Mesodermal cell (in vitro differentiated cells): ENCODE measurements around the gene ARL3.
"Not testable (repeated sequence)": the region's sequence is repeated elsewhere in the genome, so short reads cannot be mapped to it uniquely, and the experiment has no call there.

Experiments used
- H3K27ac ChIP-seq: 2 replicates; pipeline ENCODE4 v1.7.0; 2013; ENCODE audit warnings: mild to moderate bottlenecking, low read depth, low read length, moderate library complexity; ENCODE audit not compliant: severe bottlenecking
- H3K36me3 ChIP-seq: 2 replicates; pipeline ENCODE4 v1.7.1; 2013; ENCODE audit warnings: mild to moderate bottlenecking, low read length, moderate library complexity; ENCODE audit not compliant: control insufficient read depth, insufficient read depth
- H3K4me1 ChIP-seq: one replicate; pipeline ENCODE4 v1.7.1; 2013; ENCODE audit warnings: mild to moderate bottlenecking, low read length; ENCODE audit not compliant: insufficient read depth, control insufficient read depth, poor library complexity, severe bottlenecking
- H3K4me3 ChIP-seq: 2 replicates; pipeline ENCODE4 v1.7.0; 2013; ENCODE audit warnings: low read length, control low read depth, mild to moderate bottlenecking; ENCODE audit not compliant: insufficient read depth, poor library complexity, severe bottlenecking; ENCODE audit errors: extremely low read depth
- H3K9me3 ChIP-seq: 2 replicates; pipeline ENCODE4 v1.7.1; 2013; ENCODE audit warnings: mild to moderate bottlenecking, low read length, moderate library complexity; ENCODE audit not compliant: control insufficient read depth
- WGBS, 2 experiments: methylation state at CpG; one replicate each; pipeline ENCODE4 v1.1.5; 2013; ENCODE audit warnings: missing lambda C conversion rate in 2 of 2; ENCODE audit not compliant: insufficient coverage in 2 of 2; 5-methylcytosine and 5-hydroxymethylcytosine counted together

ARL3 gene

DNA sequence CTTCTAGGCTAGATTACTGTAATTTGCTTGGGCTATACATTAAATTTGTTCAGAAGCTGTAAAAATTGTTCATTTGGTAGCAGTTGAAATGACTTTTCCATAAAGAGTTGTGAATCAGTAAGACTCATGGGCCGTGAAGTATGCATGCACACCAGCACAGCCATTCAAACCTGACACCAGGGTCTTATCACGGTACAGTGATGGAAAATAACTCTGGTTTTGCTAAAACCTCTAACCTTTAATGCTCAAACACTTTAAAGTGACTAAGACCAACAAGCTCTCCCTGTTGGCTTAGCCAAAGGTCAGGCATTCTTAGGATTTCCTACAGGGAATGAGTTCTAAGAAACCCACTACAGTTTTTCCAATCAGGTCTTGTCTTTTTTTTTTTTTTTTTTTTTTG lies 11.5 kb downstream of the ARL3 start:
- peaks cover 38% of the 10 kb centered on the region for H3K36me3 ChIP-seq
- WGBS, 2 experiments: 86 to 95% methylated on average over 1 to 2 of the region's 2 CpGs
- no peaks in the 10 kb centered on the region for H3K4me1 ChIP-seq
- H3K27ac ChIP-seq: no peak overlapping the region
- H3K4me3 ChIP-seq: no peak overlapping the region
- H3K9me3 ChIP-seq: no peaks in the 10 kb centered on the region

DNA sequence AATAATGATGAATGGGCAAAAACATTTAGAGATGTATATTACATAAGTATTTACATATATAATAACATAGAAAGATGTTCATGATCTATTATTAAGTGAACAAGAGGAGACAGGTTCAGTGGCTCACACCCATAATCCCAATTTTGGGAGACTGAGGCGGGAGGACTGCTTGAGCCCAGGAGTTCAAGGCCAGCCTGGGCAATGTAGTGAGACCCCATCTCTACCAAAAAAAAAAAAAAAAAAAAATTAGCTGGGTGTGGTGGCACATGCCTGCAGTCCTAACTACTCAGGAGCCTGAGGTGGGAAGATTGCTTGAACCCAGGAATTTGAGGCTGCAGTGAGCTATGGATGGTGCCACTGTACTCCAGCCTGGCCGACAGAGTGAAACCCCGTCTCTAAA lies 12.4 kb downstream of the ARL3 start:
- H3K9me3 ChIP-seq: no peaks in the 10 kb centered on the region
- H3K4me1 ChIP-seq: no peaks in the 10 kb centered on the region
- WGBS, 2 experiments: no CpG with 5 or more reads among the region's 3 CpGs
- no peak overlapping the region for H3K27ac ChIP-seq
- no peak overlapping the region for H3K4me3 ChIP-seq
- H3K36me3 ChIP-seq: peaks cover 47% of the 10 kb centered on the region

DNA sequence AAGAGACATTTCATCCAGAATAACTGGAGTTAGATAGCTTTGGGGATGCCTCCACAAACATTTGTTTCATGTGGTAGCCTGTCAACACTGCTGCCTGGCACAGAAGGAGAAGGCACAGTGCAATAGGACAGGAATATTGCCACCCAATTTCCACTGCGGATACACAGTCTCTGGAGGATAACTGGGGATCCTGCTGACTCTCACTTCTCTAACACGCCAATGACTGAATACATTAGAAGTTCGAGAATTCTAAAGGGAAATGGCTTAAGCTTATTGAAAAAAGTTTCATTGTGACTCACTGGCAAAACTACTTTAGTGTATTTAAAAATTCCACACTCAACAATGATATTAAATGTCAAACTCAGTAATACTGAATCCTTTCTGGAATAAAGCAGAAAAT lies 12.9 kb downstream of the ARL3 start:
- no peak overlapping the region for H3K4me3 ChIP-seq
- WGBS, 2 experiments: 100% methylated on average over 1 of the region's 3 CpGs
- peaks cover 52% of the 10 kb centered on the region for H3K36me3 ChIP-seq

DNA sequence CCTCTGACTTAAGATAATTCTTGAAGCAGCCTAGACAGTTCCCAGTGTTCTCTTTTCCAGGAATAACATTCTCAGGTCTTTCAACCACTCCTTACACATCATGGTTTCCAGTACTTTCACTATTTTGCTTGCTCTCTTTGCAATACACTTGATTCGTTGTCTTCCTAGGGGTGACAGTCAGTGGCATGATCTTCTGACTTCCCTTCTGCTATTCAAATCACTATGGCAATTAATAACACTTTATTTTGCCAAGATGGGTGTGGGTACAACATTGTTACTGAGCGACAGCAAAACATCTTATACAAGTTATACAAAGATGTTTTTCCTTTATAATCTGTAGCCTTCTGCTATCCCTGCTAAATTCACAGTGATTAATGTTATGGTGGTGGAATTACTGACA lies 15.3 kb downstream of the ARL3 start:
- Histone ChIP-seq H3K4me3 (no peak overlapping the region), H3K9me3 (no peaks in the 10 kb centered on the region), H3K36me3 (peaks cover 50% of the 10 kb centered on the region), H3K27ac (no peak overlapping the region), H3K4me1 (no peaks in the 10 kb centered on the region)
- WGBS, 2 experiments: 86 to 89% methylated on average over 1 of the region's 2 CpGs

More for the DNA sequence above, 12.9 kb downstream of the ARL3 start:
- H3K9me3 ChIP-seq: no peaks in the 10 kb centered on the region
- H3K4me1 ChIP-seq: no peaks in the 10 kb centered on the region
- no peak overlapping the region for H3K27ac ChIP-seq

DNA sequence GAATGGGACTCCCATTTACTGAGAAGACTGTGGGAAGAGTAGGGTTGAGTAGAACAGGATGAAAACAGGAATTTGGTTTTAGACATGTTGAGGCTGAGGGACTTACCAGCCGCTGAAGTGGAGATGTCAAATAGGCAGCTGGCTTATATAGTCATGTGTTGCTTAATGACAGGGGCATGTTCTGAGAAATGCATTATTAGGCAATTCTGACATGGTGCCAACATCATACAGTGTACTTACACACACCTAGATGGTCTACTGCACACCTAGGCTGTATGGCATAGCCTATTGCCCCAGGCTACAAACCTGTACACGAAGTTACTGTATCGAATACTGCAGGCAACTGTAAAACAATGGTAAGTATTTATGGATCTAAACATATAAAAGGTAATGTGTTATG lies 17.5 kb downstream of the ARL3 start:
- Histone ChIP-seq H3K4me3 (no peak overlapping the region), H3K4me1 (peaks cover under 1% of the 10 kb centered on the region), H3K36me3 (peaks cover 47% of the 10 kb centered on the region), H3K27ac (no peak overlapping the region), H3K9me3 (no peaks in the 10 kb centered on the region)
- WGBS, 2 experiments: 94 to 100% methylated on average over 1 to 3 of the region's 3 CpGs

DNA sequence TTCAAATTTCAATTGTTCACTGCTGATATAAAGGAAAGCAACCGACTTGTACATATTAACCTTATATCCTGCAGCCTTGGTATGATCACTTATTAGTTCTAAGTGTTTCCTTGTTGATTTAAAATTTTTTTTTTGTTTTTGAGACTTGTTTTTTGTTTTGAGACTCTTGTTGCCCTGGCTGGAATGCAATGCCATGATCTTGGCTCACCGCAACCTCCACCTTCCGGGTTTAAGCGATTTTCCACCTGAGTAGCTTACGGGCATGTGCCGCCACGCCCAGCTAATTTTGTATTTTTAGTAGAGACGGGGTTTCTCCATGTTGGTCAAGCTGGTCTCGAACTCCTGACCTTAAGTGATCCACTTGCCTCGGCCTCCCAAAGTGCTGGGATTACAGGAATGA lies 18.8 kb downstream of the ARL3 start:
- peaks cover 41% of the 10 kb centered on the region for H3K36me3 ChIP-seq

DNA sequence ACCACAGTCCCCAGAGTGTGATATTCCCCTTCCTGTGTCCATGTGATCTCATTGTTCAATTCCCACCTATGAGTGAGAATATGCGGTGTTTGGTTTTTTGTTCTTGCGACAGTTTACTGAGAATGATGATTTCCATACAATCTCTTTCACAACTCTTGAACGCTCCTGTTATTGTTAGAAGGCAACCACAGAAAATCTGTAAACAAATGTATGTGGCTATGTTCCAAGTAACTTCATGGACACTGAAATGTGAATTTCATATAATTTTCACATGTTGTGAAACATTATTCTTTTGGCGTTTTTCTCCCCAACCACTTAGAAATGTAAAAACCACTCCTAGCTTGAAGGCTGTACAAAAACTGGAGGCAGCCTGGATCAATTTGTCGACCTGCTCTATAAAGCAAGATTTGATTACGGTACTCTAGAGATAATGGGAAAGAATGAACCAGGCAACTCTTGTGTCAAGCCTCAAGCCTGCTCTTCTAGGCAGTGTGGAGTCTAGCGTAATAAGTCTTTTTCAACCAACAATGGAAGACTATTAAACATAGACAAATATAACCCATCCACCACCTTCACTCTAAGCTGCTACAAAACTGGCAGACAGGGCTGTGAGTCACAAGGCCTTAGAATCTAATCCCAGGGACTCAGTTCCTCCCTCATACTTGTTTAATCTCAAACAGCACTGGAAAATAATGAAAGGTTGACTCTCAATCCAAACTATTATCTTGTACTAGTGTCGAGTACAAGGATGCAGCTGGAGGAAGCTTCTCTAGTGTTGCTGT lies 22.7 kb downstream of the ARL3 start:
- 96 to 100% methylated on average over 2 to 4 of the region's 8 CpGs for WGBS, 2 experiments

More for the DNA sequence above, 18.8 kb downstream of the ARL3 start:
- not testable (repeated sequence) for H3K9me3 ChIP-seq, H3K27ac ChIP-seq, H3K4me1 ChIP-seq, H3K4me3 ChIP-seq
- 94 to 98% methylated on average over 8 to 9 of the region's 10 CpGs for WGBS, 2 experiments

DNA sequence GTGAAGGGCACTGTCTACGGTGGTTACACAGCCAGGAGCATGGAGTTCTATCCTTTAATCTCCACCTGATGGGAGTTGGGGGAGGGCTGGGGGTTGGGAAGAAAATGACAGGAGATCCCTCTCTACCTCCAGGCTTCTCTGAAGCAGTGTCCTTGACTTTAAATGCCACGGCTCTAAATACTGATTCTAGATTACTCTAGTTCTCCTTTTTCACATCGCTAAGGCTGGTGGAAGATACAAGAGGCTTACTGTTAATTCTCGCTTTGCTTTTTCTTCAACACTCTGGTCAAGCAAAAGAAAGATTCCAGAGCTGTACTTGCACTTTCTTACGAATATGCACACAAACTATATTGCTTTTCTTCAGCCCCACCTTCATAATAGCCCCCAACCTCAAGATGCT lies 30.5 kb downstream of the ARL3 start:
- no peaks in the 10 kb centered on the region for H3K9me3 ChIP-seq
- no peak overlapping the region for H3K27ac ChIP-seq
- peaks cover 7% of the 10 kb centered on the region for H3K4me1 ChIP-seq
- WGBS, 2 experiments: 91 to 93% methylated on average over 4 of the region's 5 CpGs
- no peak overlapping the region for H3K4me3 ChIP-seq
- H3K36me3 ChIP-seq: peaks cover 63% of the 10 kb centered on the region

More for the DNA sequence above, 22.7 kb downstream of the ARL3 start:
- peaks cover 5% of the 10 kb centered on the region for H3K4me1 ChIP-seq
- no peak overlapping the region for H3K4me3 ChIP-seq
- no peaks in the 10 kb centered on the region for H3K9me3 ChIP-seq
- H3K36me3 ChIP-seq: peaks cover 35% of the 10 kb centered on the region
- no peak overlapping the region for H3K27ac ChIP-seq

DNA sequence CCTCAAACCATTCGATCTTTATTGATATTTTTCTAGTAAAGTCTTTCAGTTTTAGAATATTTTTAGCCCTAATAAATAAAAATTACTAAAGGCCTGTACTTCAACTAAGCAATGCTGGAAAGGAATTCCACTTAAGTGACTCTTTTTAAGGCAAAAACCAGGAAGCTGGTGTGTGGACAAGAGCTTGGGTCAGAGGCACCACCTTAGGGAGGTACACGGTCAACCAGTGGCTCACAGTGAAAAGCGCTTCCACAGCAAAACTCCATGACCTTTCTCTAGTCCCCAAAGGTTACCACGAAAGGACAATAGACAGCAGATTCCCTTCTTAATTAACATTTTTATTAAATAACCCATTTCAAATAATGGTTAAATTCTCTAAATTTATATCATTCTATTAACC lies 31.2 kb downstream of the ARL3 start:
- Histone ChIP-seq H3K36me3 (peaks cover 58% of the 10 kb centered on the region), H3K4me1 (peaks cover 13% of the 10 kb centered on the region), H3K27ac (no peak overlapping the region), H3K9me3 (no peaks in the 10 kb centered on the region), H3K4me3 (no peak overlapping the region)
- WGBS, 2 experiments: 83 to 100% methylated on average over 1 to 3 of the region's 4 CpGs

DNA sequence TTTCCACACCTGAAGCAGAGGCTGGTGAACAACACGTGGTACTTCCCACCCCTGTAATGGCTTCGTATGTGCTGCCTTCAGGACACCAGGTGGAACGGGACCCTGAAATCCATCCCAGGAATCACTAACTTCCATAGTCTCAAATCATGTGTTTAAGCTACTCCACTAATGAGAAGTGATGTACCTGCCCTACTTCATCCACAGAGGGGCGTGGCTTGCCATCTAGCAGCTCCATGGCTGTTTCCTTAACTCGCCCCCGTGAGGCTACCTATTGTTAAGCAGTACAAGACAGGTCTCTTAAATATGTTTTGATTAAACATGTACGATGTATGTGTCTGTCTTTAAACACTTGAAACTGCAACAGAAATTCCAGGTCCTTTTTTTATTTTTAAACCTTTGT lies 31.8 kb downstream of the ARL3 start:
- Histone ChIP-seq H3K4me1 (peaks cover 19% of the 10 kb centered on the region), H3K36me3 (peaks cover 53% of the 10 kb centered on the region), H3K9me3 (no peaks in the 10 kb centered on the region), H3K4me3 (no peak overlapping the region), H3K27ac (no peak overlapping the region)
- WGBS, 2 experiments: 93 to 95% methylated on average over 3 to 4 of the region's 7 CpGs

DNA sequence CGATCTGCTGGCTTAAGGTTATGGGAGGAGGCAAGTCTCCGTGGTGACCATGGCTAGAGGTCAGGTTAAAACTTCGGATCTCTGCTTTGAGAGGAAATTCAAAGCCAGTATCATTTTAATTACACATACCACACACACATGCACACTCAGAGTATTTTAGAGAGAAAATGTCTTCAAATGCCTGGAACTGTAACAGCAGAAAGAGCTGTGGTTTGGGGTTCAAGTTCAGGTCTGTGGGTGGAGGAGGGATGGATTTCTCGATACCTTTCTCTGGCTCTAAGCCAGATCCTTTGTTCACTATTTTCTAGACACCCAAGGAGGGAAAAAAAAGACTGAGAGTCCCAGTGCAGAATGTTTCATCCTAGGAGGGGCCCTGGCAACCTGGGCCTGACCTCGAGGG lies 32.5 kb downstream of the ARL3 start:
- Histone ChIP-seq H3K4me1 (peaks cover 26% of the 10 kb centered on the region), H3K27ac (no peak overlapping the region), H3K9me3 (no peaks in the 10 kb centered on the region), H3K4me3 (no peak overlapping the region), H3K36me3 (peaks cover 48% of the 10 kb centered on the region)
- 82 to 89% methylated on average over 1 to 3 of the region's 5 CpGs for WGBS, 2 experiments
